T follicular helper cell (primary cell): ENCODE measurements around the gene PSMB5.
"Not testable (repeated sequence)": the region's sequence is repeated elsewhere in the genome, so short reads cannot be mapped to it uniquely, and the experiment has no call there.

ENCODE experiments used
- DNase-seq: peaks from one replicate; pipeline ENCODE4 v3.0.0-alpha.2; 2020; ENCODE audit warnings: low read depth

PSMB5 gene

DNA sequence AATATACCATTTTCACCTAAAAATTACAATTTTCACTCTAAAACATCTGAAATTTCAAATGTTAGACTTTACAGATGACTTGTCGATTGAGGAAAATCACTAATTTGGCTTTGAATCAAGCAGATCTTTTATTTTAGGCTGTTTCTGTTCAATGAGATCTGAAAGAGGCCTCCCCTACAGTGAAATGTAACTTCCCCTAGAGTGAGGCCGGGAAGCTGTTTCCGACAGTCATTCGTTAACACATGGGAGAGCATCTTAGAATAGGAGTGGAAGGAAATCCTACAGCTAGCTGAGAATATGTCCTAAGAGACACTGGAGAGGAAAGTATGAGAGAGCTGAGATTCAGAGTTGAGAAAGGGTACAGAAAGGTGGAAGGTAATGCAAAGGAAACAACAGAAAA is 19.1 kb downstream of the PSMB5 start:
- DNase-seq = no peak

DNA sequence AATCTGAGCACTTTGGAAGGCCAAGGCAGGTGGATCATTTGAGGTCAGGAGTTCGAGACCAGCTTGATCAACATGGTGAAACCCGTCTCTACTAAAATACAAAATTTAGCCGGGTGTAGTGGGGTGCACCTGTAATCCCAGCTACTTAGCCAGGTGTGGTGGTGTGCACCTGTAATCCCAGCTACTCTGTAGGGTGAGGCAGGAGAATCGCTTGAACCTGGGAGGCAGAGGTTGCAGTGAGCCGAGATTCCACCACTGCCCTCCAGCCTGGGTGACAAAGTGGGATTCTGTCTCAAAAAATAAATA is 21.0 kb downstream of the PSMB5 start:
- DNase-seq = not testable (repeated sequence)

DNA sequence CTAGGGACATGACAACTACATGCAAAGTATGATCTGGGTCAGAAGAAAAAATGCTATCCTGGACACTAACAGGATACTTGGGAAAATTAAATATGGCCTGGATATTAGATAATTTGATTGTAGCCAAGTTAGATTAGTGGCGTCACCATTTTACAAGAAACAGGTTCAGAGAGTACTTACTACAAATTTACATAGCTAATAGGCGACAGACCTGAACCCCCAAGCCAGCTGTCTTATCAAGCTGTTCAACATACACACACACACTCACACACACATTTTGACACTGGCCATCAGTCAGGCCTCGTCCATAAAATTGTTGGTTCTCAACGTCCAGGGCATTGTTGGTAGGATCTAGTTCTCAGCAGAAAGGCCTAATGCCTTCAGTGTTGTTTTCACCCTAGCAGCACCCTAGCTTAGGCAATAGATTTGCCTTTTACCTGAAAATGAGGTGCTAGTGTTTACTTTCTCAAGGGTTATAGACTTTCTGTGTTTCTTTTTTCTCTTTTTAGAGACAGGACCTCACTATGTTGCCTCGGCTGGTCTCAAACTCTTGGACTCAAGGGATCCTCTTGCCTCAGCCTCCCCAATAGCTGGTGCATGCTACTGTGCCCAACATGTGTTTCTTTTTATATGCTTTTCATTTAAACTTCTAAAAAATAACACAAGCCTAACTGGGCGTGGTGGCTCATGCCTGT is 21.5 kb downstream of the PSMB5 start:
- no peak for DNase-seq

DNA sequence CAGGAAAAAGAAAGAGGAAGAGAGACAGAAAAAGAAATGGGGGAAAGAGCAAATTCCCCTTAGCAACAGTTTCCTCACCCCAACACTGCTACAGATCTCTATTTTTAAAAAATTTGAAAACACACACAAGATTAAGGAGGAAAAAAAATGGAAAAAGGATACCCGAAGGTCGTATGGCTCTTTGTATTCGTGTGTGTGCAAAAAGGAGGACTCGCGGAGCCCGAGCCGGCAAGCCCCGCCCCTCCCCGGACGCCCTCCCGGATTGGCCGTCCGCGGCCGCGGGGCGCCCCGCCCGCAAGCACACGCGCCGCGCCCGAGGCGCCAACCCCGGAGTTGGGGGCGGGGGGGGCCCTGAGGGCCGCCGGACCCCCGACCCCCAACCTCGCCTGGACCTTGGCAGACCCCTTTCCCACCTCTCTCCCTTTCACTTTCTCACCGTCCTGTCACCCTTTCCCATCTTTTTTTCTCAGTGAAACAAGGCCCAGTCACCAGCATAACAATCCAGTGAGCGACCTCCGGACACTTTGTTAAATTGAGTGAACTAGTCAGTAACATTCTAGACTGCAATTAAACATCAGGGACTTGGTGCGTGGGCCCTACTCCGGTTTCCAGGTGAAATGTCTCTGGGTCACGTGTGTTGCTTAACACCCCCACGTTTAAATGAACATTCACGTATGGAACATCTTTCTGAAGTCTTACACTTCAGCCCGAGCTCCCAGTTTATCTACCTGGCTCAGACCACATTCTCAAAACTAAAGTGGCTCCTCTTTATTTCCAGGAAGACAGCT is 24.6 kb downstream of the PSMB5 start, which contains the start of gene C14orf93:
C14orf93 (minus strand) TSS at position 205 of the 788 bp plus-strand sequence. CDS start 11,120 bp downstream, outside the sequence.
- DNase-seq = peak; percentile 71

DNA sequence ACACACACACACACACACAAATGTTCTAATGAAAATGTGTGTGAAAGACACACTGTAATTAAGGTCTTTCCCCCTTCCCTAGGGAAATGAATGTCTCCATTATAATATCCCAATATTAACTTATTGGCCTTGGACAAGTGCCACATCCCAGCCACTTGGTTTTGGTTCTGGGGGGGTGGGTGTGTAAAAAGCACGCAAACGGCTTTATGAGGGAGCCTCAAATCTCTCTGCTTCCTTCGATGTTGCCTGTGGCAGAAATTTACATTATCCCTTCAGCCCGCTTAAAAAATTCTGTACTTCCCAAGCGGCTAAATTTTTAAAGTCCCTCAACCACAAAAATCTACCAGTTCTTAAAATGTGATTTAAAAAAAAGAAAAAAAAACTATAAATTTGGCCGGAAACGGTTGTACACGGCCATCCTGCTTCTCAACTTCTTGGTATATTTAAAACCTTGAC is 25.2 kb downstream of the PSMB5 start:
- no peak for DNase-seq

DNA sequence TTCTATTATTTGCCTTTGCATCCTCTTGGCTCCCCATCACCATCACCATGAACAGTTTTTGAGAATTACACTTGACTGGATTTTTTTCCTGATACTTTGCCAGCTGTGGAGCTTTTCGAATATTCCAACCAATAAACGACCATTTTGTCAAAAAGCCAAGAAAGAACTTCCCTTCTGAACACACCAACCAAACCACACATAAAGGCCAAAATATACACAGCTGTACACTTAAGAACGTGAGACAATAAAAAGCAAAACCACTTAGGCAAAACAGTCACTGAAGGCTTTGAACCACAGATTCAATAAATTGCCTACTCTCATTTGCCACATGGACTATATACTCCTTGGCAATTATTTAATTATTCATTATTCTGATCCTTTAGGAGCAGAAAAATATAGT is 25.9 kb downstream of the PSMB5 start:
- no peak for DNase-seq

DNA sequence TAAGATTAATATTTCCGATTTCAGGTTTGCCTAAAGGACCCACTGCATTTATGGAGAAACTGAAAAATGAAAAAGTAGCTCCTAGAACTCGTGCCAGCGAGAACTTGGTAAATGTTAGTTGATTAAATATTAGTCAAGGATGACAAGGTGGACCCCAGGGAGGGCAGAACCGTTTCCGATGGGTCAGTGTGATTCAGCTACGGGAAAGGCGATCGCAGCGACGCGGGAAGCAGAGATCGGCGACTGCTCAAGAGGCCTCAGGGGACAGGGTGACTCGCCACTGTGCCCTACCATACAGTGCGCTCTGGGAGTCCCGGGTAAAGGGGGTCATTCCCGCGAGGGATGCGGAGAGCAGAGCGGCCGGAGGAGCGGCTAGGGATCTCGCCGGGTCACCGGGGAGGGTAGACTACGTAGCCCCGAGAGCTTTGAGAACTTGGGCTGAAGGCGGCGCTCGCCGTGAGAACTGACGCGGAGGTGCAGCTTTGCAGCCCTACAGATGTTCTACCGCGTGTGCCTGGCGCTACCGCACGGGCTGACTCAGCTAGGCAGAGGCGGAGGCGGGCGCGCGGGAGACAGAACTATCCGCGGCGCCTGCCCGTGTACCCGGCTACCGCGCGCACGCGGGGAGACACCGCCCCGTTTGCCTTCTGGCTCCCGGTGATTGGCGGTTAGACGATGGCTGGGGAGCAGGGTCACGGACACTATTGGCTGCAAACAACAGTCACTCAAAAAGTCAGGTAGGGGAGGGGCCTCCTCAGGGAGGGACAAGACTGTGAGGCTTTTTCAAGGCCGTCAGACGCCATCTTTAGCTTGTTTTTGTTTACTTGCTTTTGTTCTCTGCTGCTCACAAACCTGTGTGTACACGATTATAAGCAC is 27.9 kb downstream of the PSMB5 start:
- peak; percentile 97 for DNase-seq

DNA sequence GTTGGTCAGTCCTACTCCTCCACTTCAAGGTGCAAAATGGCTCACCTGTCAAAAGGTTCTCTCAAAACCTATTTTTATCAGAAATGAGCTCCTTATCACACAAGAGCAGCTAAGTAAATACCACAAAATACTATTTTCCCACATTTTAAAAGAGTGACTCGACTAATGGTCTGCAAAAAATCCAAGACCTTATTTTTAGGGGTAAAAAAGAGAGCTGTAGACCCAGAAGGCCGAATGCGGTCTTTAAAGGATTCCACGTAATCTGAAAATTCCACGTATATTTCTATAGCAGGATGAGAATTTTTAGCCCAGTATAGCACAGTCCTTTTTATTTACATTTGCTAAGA is 28.5 kb downstream of the PSMB5 start:
- DNase-seq = no peak

DNA sequence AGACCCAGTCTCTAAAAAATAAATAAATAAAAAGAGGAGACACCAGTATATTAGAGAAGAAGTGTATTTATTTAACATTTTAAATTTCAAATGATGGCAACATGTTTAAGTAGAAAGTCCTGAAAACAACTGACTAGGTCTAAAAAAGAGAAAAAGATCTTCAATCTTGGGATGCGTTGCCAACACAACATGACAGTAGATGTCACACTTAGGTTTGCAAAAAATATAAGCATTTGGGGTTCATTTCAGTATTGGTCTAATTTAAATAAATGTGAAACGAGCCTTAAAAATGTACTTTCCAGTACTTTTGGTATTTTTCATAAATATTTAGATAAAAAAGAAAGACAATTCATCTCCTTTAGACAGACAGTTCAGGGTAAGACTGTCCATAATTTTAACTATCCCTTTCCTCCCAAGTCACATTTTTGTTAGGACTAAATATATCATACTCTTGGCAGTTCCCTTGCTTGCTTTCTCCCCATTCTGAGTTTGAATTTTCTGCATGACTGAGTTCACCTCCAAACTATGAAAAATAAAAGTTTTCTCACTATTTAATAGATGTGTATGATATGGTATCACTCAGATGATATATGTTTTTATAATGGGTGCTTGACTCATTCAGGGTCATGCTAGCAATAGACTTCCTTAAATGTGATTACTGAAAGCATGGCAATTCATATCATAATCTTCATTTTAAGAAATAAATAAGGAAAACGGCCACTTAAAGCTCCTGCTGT is 29.1 kb downstream of the PSMB5 start:
- DNase-seq = no peak

DNA sequence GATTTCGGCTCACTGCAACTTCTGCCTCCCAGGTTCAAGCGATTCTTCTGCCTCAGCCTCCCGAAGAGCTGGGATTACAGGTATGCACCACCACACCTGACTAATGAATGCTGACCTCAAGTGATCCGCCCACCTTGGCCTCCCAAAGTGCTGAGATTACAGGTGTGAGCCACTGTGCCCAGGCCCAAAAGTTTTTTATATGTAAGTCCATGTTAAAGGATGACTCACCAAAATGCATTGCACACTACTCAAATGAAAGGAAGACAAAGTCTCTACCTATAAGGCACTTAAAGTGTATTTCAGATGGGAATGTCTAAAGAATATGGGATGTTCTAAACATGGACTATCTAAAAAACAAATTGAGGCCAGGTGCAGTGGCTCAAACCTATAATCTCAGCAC is 30.4 kb downstream of the PSMB5 start:
- DNase-seq = not testable (repeated sequence)

DNA sequence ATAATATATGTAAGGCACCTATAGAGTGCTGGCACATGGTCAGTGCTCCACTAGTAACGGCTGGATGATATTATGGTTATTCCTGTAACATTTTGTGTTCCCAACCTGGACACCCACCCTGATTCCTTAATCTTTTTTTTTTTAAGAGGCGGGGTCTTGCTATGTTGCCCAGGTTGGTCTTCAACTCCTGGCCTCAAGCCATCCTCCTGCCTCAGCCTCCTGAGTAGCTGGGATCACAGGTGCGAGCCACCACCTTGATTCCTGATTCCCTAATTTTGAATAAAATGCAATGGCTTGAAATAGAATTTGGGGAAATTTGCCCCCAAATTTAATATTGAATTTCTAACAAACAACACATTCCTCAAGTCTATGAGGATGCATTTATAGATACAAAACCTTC is 32.1 kb downstream of the PSMB5 start:
- DNase-seq = no peak

DNA sequence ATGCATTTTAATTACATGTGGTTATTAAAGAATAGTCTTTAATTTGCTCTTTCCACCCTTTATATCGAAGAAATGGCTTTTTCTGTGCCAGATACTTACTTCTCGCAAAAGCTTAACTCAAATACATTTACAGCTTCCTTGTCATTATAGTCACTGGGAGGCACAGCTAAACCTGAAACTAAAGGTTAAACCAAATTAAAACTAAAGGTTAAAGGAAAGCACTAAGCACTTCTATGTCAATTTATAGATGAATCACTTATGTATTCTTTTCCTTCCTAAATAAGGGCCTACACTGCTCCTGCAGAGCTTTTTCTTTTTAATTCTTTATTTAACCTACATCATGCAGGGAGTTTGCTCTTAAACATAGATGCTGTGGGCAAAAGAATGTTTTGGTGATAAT is 33.8 kb downstream of the PSMB5 start:
- DNase-seq = no peak

DNA sequence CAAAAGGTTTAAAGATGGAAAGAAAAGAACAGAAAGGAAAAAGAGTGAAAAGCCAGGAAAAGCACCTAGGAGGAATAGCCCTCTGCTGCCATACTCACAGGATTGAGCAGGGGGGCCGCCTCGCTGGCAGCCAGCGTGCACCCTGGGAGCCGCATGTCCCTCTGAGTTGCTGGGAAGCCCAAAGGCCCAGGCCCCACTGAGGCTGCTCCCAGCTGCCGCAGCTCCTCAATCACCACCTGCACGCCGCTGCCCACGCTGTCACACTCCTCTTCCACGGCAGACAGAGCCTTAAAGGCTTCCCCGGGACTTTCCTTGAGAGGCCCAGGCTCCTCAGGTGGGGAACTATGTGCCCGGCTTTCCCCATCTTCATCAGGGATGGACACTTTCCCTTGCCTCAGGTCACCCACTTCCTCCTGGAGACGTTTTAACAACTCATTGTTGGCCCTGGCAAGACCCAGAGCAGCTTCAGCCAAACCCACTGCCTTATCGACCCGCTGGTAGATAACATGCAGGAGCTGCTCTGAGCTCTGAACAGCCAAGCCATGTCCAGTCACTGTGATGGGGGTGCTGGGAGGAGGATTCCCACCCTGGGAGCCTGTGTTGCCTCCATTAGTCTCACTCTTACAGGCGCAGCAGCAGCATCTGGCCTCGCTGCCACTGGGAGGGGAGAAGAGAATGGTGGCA is 36.2 kb downstream of the PSMB5 start:
- DNase-seq = no peak

DNA sequence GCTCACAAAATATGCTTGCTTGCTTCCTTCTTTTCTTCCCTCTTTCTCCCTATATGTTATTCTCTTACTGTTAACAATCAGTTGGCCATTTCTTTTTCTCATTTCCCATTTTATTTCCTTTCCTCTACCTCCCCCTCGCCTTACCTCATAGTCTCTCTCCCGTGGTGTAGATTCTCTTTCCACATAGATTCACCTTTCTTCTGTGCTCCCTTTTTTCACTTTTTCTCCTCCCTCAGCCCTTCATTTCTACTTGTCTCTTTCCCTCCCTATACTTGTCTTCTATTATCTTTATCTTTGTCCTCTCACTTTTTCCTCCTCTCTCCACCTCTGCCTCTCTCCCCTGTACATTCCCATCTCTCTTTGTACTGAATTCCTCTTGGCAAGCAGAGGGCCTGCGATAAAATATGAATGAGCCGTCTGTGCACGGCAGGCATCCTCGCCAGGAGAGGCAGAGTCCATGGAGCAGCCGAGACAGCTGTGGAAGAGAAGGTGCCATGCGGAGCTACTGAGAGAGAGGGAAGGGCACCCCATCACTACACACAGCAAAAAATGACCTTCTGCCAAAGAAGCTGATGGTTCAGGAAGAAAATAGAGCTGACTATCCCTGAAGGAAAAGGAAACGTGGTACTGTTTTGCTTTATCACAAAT is 36.9 kb downstream of the PSMB5 start:
- DNase-seq = no peak

DNA sequence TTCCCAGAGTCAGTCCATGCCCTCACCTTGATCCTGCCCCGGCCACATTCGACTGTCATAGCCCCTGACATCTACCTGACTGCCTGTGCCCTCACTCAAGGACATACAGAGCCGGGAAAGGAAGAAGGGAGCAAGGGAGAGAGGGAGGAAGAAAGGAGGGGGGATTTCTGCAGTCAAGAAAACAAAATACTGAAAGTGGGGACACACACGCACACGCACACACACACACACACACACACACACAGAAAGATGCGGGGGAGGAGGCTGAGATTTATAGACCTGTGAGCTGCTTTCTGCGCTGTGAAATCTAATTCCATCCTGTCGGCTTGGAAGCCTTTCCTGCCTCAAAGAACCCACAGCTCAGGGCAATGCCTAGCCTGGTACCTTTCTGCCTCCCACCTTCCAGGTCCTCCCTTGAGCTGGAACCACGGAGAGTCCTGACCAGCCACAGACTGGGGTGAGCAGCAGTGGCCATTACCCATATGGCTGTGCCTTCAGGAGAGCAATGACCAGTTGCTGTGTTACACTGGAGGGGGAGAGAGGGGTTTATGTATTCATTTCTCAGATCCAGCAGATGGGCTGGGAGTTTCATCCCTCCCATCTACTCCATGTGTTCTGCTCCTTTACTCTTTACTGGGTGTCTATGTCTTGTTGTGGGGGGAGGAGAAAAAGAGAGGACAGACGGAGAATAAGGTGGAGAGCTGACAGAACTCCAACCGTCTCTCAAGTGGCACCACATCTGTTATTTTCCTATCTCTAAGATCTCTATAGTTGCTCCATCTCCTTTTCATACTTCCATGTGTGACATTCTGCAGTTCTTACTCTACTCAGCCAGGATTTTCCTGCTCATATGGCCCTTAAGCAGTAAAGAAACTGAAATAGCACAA is 37.7 kb downstream of the PSMB5 start:
- DNase-seq = no peak

DNA sequence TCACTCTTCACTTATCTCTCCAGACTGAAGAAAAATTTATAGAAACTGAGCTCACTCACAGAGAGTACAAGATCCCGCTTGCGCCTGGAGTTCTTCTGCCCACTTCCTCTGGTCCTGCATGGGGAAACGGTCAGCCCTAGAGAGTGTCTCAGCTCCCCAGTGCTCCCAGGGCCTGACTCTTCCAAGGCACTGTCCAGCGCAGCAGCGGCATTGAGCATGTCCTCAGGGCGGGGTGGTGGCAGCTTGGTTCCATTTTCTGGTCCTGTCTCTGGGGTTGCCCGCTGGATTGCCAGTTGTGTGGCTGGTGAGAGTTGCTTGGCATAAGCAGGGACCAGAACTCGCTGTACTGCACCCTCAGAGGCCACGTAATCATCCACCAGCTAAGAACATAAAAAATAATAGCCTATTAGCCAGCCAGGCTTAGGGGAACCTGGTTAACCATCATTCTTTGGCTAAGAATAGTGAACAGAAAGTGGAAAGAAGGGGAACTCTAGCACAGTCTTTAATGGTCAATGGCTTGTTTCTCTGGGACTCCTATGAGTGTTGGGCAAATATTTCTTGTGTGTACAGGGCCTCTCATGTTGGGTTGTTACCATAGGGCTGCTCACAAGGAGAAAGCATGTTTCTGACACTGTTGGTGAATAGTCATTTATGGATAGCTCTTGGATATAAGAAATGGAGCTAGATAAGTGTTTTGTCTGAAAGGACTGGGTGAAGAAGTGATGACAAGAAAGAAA is 38.6 kb downstream of the PSMB5 start:
- DNase-seq = no peak

DNA sequence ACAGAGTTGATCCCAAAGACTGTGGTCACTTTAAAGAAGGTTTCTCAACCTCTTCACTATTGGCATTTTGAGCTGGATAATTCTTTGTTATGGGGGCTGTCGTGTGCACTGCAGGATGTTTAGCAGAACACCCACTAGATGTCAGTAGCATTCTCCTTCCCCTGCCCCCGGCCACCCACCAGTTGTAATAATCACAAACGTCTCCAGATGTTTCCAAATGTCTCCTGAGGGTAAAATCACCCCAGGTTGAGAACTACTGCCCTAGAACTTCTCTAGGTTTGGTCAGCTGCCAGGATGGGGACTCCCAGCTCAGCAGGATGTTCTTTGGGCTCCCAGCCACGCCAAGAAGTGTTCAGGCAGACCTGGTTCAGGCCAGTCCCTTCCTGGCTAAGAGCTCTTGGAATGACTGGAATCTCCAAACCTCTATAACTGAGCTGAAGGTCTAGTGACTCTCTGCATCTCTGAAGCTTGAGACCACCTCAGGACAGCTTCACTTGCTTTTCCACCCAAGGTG is 39.9 kb downstream of the PSMB5 start:
- no peak for DNase-seq

DNA sequence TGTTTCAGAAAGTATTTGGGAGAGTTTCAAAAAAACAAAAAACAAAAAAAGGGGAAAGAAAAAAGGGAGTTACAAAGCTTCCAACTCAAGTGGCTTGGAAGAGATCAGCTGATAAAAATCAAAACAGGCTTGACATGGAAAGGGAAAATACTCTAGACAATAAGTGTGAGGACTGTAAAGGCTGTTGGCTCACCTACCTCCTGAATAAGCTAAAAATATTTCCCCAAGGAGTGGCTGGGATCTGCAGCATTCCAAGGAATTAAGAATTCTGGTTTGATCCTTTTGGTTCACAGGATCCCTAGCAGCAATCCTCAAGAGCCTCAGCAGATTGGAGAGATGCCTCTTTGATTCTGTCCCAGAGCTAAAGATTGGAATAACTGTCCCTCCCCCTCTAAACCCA is 41.2 kb downstream of the PSMB5 start:
- DNase-seq = no peak

DNA sequence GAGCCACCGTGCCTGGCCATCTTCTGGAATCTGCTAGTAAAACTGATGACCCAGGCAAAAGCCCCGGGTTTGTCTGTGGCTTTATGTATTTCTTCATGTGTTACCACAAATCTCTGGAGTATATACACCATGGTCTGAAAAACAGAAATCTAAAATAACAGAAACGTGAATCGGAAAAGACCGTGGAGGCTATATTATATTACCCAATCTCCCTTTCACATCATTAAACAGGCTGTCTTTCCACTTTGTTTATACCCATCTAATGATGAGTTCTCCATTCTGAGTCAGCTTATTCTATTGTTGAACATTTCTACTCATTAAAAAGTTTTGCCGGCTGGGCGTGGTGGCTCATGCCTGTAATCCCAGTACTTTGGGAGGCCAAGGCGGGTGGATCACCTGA is 42.8 kb downstream of the PSMB5 start:
- DNase-seq = no peak
